HepG2 (cell line): ENCODE measurements around the gene CAPG. TPM values are rescaled to one million over a fixed set of nuclear protein-coding genes. Genes with fewer than 3 reads are reported as not detected.
A peak's percentile ranks its signal among the peaks of the same experiment; 100 is the strongest.

Experiments used
- ATAC-seq: fragments of 200-7000 bp; cut with Tn5 transposase; 3 replicates; pipeline ENCODE4 v1.9.1; 2020; ENCODE audit warnings: mild to moderate bottlenecking, moderate library complexity
- BruUV-seq: library from RNA; stranded (reverse); fragments of 400-500 nt; replicated peaks from 2 replicates; lab custom pipeline; 2021; lab: Mats Ljungman, UMichigan
- CTCF ChIA-PET: fragments of 300-600 bp; formaldehyde crosslinking; extraction: SDS; loops from one replicate; lab custom pipeline; 2021; ENCODE audit warnings: low total read pairs, inconsistent platforms, low intra/inter-chr PET ratio; lab: Yijun Ruan, JAX
- POLR2A ChIA-PET: fragments of 350-600 bp; sonication (Branson Sonifier 250); formaldehyde crosslinking; loops from one replicate; lab custom pipeline; 2020; ENCODE audit warnings: antibody characterized with exemption, inconsistent platforms; lab: Yijun Ruan, JAX
- DNase-seq: peaks from one replicate; pipeline ENCODE4 v3.0.0-alpha.2; 2015; ENCODE audit warnings: low spot score
- FAIRE-seq: peaks from 3 replicates; lab custom pipeline; 2011; peaks lifted over from hg19 to GRCh38; lab: Jason Lieb, UNC
- H2AFZ ChIP-seq: one replicate; pipeline ENCODE4 v1.6.1; 2011; ENCODE audit warnings: low read length, inconsistent platforms
- H3K27ac ChIP-seq: fragments of 300-600 bp; 3 replicates; pipeline ENCODE4 v1.8.0; 2011; ENCODE audit warnings: mixed run types, mild to moderate bottlenecking, mixed read lengths, low read length, inconsistent platforms; ENCODE audit not compliant: insufficient read depth; ENCODE audit errors: extremely low read length
- H3K27me3 ChIP-seq, 2 experiments: fragments of 200-600 bp in 1 of 2; 2 replicates in 1 of 2; 3 replicates in 1 of 2; pipeline versions ENCODE4 v1.6.0 to v1.8.0; 2011; ENCODE audit warnings: low read length in 2 of 2, mild to moderate bottlenecking in 2 of 2, moderate library complexity in 2 of 2, inconsistent platforms in 1 of 2; ENCODE audit not compliant: insufficient read depth in 2 of 2, control insufficient read depth in 1 of 2
- H3K36me3 ChIP-seq, 2 experiments: fragments of 200-600 bp in 1 of 2; replicated peaks in 1 of 2; 2 replicates in 1 of 2; 3 replicates in 1 of 2; pipeline versions ENCODE4 v1.5.1 to v1.8.0; 2011; ENCODE audit warnings: low read length in 2 of 2, inconsistent platforms in 1 of 2; ENCODE audit not compliant: insufficient read depth in 2 of 2, control insufficient read depth in 1 of 2
- H3K4me1 ChIP-seq: 2 replicates; pipeline ENCODE4 v1.5.1; 2012; ENCODE audit warnings: low read length, inconsistent platforms; ENCODE audit not compliant: insufficient read depth
- H3K4me2 ChIP-seq: 2 replicates; pipeline ENCODE4 v1.6.0; 2011; ENCODE audit warnings: low read depth, low read length, inconsistent platforms
- H3K4me3 ChIP-seq, 3 experiments: fragments of 200-600 bp in 1 of 3; sonication (generic), shearing (Covaris generic) in 1 of 3; replicated peaks in 1 of 3; 2 replicates each; pipeline ENCODE4 v1.5.1; 2011 to 2016; ENCODE audit warnings: low read length in 3 of 3, inconsistent platforms in 2 of 3, low read depth in 2 of 3, mild to moderate bottlenecking in 2 of 3, control low read depth in 1 of 3, mixed read lengths in 1 of 3; ENCODE audit not compliant: insufficient read depth in 1 of 3
- H3K79me2 ChIP-seq: one replicate; pipeline ENCODE4 v1.6.1; 2011; ENCODE audit warnings: low read length, inconsistent platforms; ENCODE audit not compliant: insufficient read depth
- H3K9ac ChIP-seq: 2 replicates; pipeline ENCODE4 v1.6.0; 2011; ENCODE audit warnings: mild to moderate bottlenecking, low read depth, low read length, inconsistent platforms; ENCODE audit not compliant: insufficient read depth
- H3K9me3 ChIP-seq: 2 replicates; pipeline ENCODE4 v1.5.1; 2012; ENCODE audit warnings: mild to moderate bottlenecking, low read length
- H4K20me1 ChIP-seq: 2 replicates; pipeline ENCODE4 v1.6.0; 2011; ENCODE audit warnings: inconsistent platforms, mild to moderate bottlenecking, low read length, moderate library complexity; ENCODE audit not compliant: insufficient read depth
- CEBPB ChIP-seq: IDR thresholded peaks from 2 replicates; pipeline ENCODE4 v1.6.1; 2011; ENCODE audit warnings: low read depth, low read length, improper control_type of control experiment, borderline replicate concordance
- DR1 ChIP-seq: sonication (generic); formaldehyde crosslinking; IDR thresholded peaks from 2 replicates; pipeline ENCODE4 v1.8.0; 2021; ENCODE audit warnings: mild to moderate bottlenecking, missing genetic modification reagents, inconsistent platforms
- GABPB1 ChIP-seq: IDR thresholded peaks from 2 replicates; pipeline ENCODE4 v1.6.1; 2016; ENCODE audit warnings: mild to moderate bottlenecking, missing genetic modification reagents, moderate library complexity, missing compliant biosample characterization
- HMG20A ChIP-seq: IDR thresholded peaks from 2 replicates; pipeline ENCODE4 v1.6.1; 2016; ENCODE audit warnings: borderline replicate concordance
- KDM3A ChIP-seq: IDR thresholded peaks from 2 replicates; pipeline ENCODE4 v1.6.1; 2018; ENCODE audit warnings: low read depth, missing compliant biosample characterization
- SALL2 ChIP-seq: sonication (generic); formaldehyde crosslinking; IDR thresholded peaks from 2 replicates; pipeline ENCODE4 v1.8.1; 2023; ENCODE audit warnings: mild to moderate bottlenecking, missing genetic modification reagents, inconsistent platforms
- TAF1 ChIP-seq: sonication (generic); formaldehyde crosslinking; IDR thresholded peaks from 2 replicates; pipeline ENCODE4 v1.4.0; 2020; ENCODE audit warnings: missing genetic modification reagents
- TAF15 ChIP-seq: fragments of 200-400 bp; formaldehyde crosslinking; IDR thresholded peaks from one replicate; pipeline ENCODE4 v1.6.1; 2018; ENCODE audit warnings: mild to moderate bottlenecking, low read depth, low read length; ENCODE audit not compliant: poor library complexity, severe bottlenecking
- ZBTB7B ChIP-seq: sonication (generic); formaldehyde crosslinking; IDR thresholded peaks from 2 replicates; pipeline ENCODE4 v1.4.0; 2020; ENCODE audit warnings: missing genetic modification reagents
- ZNF614 ChIP-seq: IDR thresholded peaks from 2 replicates; pipeline ENCODE4 v1.6.1; 2018; ENCODE audit warnings: missing biosample characterization, missing genetic modification reagents, inconsistent platforms, borderline replicate concordance
- ZNF616 ChIP-seq: sonication (generic); formaldehyde crosslinking; IDR thresholded peaks from 2 replicates; pipeline ENCODE4 v1.5.0; 2020; ENCODE audit warnings: low read depth, mild to moderate bottlenecking, missing genetic modification reagents
- ZNF740 ChIP-seq: sonication (generic); formaldehyde crosslinking; IDR thresholded peaks from 2 replicates; pipeline ENCODE4 v1.4.0; 2020; ENCODE audit warnings: missing genetic modification reagents
- WGBS: methylation state at CpG from one replicate; pipeline ENCODE4 v1.1.6; 2017; ENCODE audit warnings: low lambda C conversion rate; 5-methylcytosine and 5-hydroxymethylcytosine counted together
- in situ Hi-C: cut with HindIII; loops from 2 replicates; pipeline ENCODE4 v1.10.0; 2017; ENCODE audit warnings: low pct_unique_long_range_greater_than_20kb; ENCODE audit not compliant: extremely low pct_ligation_motif_present
- intact Hi-C: fragments of 100-400 bp; cut with micrococcal nuclease; formaldehyde crosslinking; loops from one replicate; pipeline ENCODE4 v1.10.0; 2022; ENCODE audit not compliant: unreplicated experiment
- polyA plus RNA-seq, 8 experiments: library from polyadenylated mRNA; depleted of rRNA in 3 of 8; stranded (reverse) in 7 of 8; unstranded in 1 of 8; fragments of >200 nt; fragmentation: Illumina TruSeq in 4 of 8; extraction: Trizol in 4 of 8; gene quantifications; 2 replicates each; pipeline versions ENCODE4 v1.2.1 to v1.2.3, GENCODE V29; 2011 to 2016; ENCODE audit warnings: low read depth in 4 of 8, missing spikeins in 1 of 8, mixed read lengths in 1 of 8; ENCODE audit not compliant: insufficient read depth in 1 of 8
- total RNA-seq, 5 experiments: library from RNA; depleted of rRNA; stranded (reverse); fragments of >200 nt; fragmentation: Illumina TruSeq; extraction: Trizol; gene quantifications; 2 replicates each; pipeline ENCODE4 v1.2.3, GENCODE V29; 2016; ENCODE audit warnings: low read depth in 1 of 5
- TF ChIP-seq, protein P1 (sequence below): sonication (generic); formaldehyde crosslinking; conservative IDR thresholded peaks from 2 replicates; pipeline ENCODE4 v1.8.0; 2022; ENCODE audit warnings: mild to moderate bottlenecking, moderate library complexity, missing genetic modification reagents
- TF ChIP-seq, protein P2 (sequence below): sonication (generic); formaldehyde crosslinking; IDR thresholded peaks from 2 replicates; pipeline ENCODE4 v1.5.1; 2020; ENCODE audit warnings: mild to moderate bottlenecking, missing genetic modification reagents, borderline replicate concordance

CAPG gene
- total and polyA plus RNA-seq, 2 of the 13 experiments (the other 11 are each of a cell fraction or from before 2014, with no cell fraction given), result 12.7 to 18.2 TPM

DNA sequence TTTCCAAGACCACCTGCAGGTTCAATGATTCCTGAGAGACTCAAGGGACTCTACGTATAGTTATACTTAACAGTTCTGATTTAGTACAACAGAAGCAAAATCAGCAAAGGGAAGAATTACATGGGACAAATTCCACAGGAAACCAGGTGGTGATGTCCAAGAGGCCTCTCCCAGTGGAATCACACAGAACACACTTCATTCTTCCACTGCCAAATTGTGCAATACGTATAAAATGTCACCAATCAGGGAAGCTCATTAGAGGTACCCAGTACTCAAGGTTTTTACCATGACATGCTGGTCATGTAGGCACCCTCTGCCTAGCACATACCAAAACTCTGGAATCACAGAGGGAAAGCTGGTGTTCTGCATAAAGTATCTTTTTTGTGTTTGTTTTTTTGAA, 22.4 kb downstream of the CAPG start:
- Histone ChIP-seq H3K4me3 (no peak overlapping the region), H2AFZ (no peak overlapping the region), H3K4me2 (no peak overlapping the region), H3K4me1 (no peaks in the 10 kb centered on the region), H3K9ac (no peak overlapping the region), H3K27ac (no peak overlapping the region), H3K27me3 (no peaks in the 10 kb centered on the region), H3K9me3 (no peaks in the 10 kb centered on the region), H3K79me2 (no peaks in the 10 kb centered on the region)
- 96% methylated on average over 2 of the region's 2 CpGs for WGBS
- FAIRE-seq (no peak), DNase-seq (no peak), ATAC-seq (no peak)
- CTCF ChIA-PET, result no interaction called here
- no TSS peak for BruUV-seq
- intact Hi-C loops, result no loop called here
- POLR2A ChIA-PET, result interaction anchor here (2.8 kb wide), 1 partner anchor 151 kb away, joined by 10 read pairs; the partner anchor contains the start of gene MAT2A
- peak; percentile 72 for TF ChIP-seq CEBPB
- TF ChIP-seq ZNF740 (CRISPR knock-in tag), result no peak
- TF ChIP-seq, all 625 proteins: peak for 1
- H3K36me3 ChIP-seq, result peaks cover 2 to 9% of the 10 kb centered on the region in 2 experiments; a peak in 2 of 5 replicates
- in situ Hi-C loops, result no loop called here
- no peaks in the 10 kb centered on the region for H4K20me1 ChIP-seq

DNA sequence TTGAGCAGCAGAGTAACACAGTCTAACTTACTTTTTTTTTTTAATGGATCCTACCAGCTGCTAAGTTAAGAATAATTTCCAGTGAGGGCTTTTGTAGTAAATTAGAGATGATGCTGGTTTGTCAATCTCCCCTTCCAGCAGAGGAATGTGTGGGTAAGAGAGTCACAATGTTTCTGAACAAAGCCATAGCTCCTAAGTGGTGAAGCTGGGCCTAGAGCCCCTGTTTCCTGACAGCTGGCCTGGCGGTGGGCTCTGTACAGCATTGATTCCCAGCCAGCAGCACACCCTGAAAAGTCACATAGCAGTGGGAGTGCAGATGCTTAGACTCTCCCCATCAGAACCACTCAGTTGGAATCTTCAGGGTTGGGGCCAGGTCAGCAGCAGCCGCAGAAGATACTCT, 24.4 kb downstream of the CAPG start:
- BruUV-seq, result no TSS peak
- ChIA-PET POLR2A (interaction anchor here (2.2 kb wide), 1 partner anchor 210 kb away, joined by 5 read pairs; the partner anchor contains the start of gene RNF181), CTCF (no interaction called here)
- DNase-seq (no peak), FAIRE-seq (no peak), ATAC-seq (no peak)
- WGBS, result 100% methylated on average over 2 of the region's 2 CpGs
- intact Hi-C loops, result no loop called here
- H3K36me3 ChIP-seq, result peaks cover 0 to 6% of the 10 kb centered on the region in 2 experiments; a peak in 3 of 5 replicates
- in situ Hi-C loops, result no loop called here
- no peaks in the 10 kb centered on the region for H4K20me1 ChIP-seq
- H3K4me1 ChIP-seq, result no peaks in the 10 kb centered on the region
- no peak overlapping the region for H3K9ac ChIP-seq
- H3K27me3 ChIP-seq, result no peaks in the 10 kb centered on the region
- no peaks in the 10 kb centered on the region for H3K79me2 ChIP-seq
- no peaks in the 10 kb centered on the region for H3K9me3 ChIP-seq
- H3K4me2 ChIP-seq, result no peak overlapping the region
- no peak overlapping the region for H3K27ac ChIP-seq
- no peak overlapping the region for H3K4me3 ChIP-seq
- no peak overlapping the region for H2AFZ ChIP-seq
- TF ChIP-seq, protein P1, sequence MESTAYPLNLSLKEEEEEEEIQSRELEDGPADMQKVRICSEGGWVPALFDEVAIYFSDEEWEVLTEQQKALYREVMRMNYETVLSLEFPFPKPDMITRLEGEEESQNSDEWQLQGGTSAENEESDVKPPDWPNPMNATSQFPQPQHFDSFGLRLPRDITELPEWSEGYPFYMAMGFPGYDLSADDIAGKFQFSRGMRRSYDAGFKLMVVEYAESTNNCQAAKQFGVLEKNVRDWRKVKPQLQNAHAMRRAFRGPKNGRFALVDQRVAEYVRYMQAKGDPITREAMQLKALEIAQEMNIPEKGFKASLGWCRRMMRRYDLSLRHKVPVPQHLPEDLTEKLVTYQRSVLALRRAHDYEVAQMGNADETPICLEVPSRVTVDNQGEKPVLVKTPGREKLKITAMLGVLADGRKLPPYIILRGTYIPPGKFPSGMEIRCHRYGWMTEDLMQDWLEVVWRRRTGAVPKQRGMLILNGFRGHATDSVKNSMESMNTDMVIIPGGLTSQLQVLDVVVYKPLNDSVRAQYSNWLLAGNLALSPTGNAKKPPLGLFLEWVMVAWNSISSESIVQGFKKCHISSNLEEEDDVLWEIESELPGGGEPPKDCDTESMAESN (CRISPR knock-in tag), result no peak
- TF ChIP-seq, protein P2, sequence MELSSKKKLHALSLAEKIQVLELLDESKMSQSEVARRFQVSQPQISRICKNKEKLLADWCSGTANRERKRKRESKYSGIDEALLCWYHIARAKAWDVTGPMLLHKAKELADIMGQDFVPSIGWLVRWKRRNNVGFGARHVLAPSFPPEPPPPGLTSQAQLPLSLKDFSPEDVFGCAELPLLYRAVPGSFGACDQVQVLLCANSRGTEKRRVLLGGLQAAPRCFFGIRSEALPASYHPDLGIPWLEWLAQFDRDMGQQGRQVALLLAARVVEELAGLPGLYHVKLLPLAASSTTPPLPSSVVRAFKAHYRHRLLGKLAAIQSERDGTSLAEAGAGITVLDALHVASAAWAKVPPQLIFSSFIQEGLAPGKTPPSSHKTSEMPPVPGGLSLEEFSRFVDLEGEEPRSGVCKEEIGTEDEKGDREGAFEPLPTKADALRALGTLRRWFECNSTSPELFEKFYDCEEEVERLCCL, result no peak
- TF ChIP-seq ZNF616, result no peak
- TF ChIP-seq ZNF614 (CRISPR knock-in tag), result no peak
- TF ChIP-seq GABPB1 (CRISPR knock-in tag), result no peak
- TF ChIP-seq TAF15, result no peak
- TF ChIP-seq KDM3A (CRISPR knock-in tag), result no peak
- no peak for TF ChIP-seq SALL2 (CRISPR knock-in tag)
- no peak for TF ChIP-seq TAF1
- TF ChIP-seq ZNF740 (CRISPR knock-in tag), result no peak
- TF ChIP-seq DR1, result no peak
- no peak for TF ChIP-seq ZBTB7B
- TF ChIP-seq HMG20A, result no peak
